NOMO-1 treated with dmso at 0.1 percent for 144 hours (cell line): ENCODE results near the gene TLE4.

Experiments used
- DNase-seq: peaks from one replicate; lab custom pipeline; 2025; ENCODE audit not compliant: unreplicated experiment; lab: John Stamatoyannopoulos, UW

Gene TLE4

GRCh38 chr9:79570448-79571308 lies 1.1 kb upstream of the TLE4 start:
- DNase-seq = no peak

- peak; percentile 69 for DNase-seq
Measured at GRCh38 chr9:79572032-79572607, 355 bp downstream of the TLE4 start.

DNA sequence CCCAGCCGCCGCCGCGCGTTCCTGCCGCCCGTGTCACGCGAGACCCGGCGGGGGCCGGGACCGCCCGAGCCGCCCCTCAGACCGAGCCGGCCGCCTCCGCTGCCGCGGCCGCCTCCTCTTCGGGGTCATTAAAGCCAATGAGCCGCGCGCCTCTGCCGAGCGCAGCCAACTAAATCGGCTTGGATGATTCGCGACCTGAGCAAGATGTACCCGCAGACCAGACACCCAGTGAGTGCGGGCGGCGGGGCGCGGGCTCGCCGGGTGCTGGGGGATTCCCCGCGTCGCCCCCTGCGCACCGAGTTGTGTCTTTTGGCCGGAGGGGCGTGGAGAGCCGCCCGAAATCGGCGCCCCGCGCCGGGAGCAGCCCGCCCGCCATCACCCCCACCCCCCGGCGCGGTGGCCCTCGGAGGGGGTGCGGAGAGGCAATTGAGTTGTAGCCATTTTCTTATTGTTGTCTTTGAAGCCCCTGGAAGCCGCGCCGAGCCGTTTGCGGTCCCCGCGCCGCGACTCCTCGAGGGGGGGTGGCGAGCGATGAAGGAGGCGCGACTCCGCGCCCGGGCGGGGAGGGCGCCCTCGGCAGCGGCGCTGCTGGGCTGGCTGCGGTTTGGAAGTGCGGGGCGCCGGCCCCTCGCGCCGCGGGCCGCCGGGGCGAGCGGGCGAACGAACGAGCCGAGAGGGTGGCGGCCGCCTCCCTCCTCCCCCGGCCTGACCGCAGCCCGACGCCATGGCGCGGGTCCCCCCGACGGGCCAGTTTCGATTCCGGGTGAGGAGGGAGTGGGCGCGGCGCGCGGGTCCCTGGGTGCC lies 1.0 kb downstream of the TLE4 start:
- peak; percentile 10 for DNase-seq

GRCh38 chr9:79573412-79573923 lies 1.7 kb downstream of the TLE4 start:
- no peak for DNase-seq

GRCh38 chr9:79574136-79574535 lies 2.4 kb downstream of the TLE4 start:
- DNase-seq = no peak

GRCh38 chr9:79574781-79575180 lies 3.0 kb downstream of the TLE4 start:
- no peak for DNase-seq

DNA sequence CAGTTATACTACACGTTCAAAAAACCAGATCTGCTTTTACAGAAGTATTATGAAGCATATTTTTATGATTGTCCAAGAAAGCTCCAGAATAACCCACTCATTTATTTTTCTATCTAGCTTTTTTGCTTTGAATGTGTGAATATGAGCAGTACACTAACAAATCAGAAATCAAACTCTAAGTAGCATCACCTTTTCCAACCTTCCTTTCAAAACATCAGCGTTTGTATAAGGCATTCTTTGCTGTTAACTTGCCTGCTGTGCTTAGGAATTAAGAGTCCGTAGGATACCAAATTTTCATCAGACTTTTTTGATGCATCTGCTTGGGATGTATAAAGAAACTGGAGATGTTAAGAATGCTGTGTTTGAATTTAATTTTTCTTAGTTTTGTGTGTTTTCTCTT lies 3.8 kb downstream of the TLE4 start:
- DNase-seq = no peak

- DNase-seq = no peak
Measured at GRCh38 chr9:79577969-79578723, 6.4 kb downstream of the TLE4 start.

DNA sequence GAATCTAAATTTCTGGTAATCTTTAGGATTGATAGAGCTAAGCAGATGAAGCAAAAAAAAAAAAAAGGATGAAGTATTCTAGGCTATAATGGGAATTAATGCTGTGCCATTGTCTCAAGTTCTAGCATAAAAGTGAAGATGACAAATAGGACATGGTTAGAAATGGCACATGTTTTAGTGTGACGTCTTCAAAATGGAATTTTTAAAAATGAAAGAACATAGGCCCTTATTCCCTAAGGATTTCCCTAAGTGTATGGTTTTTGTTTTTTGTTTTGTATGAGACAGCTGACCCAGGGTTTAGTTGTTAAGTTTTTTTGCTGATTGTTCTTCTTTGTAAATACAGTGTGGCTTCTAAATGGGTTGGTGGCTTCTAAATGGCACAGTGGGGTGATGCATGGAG lies 7.1 kb downstream of the TLE4 start:
- DNase-seq = no peak

GRCh38 chr9:79579624-79580023 lies 7.9 kb downstream of the TLE4 start:
- no peak for DNase-seq

GRCh38 chr9:79580055-79580454 lies 8.3 kb downstream of the TLE4 start:
- DNase-seq = no peak

- DNase-seq = no peak
Measured at GRCh38 chr9:79581388-79581787, 9.6 kb downstream of the TLE4 start.

GRCh38 chr9:79581794-79582193 lies 10.0 kb downstream of the TLE4 start:
- no peak for DNase-seq

DNA sequence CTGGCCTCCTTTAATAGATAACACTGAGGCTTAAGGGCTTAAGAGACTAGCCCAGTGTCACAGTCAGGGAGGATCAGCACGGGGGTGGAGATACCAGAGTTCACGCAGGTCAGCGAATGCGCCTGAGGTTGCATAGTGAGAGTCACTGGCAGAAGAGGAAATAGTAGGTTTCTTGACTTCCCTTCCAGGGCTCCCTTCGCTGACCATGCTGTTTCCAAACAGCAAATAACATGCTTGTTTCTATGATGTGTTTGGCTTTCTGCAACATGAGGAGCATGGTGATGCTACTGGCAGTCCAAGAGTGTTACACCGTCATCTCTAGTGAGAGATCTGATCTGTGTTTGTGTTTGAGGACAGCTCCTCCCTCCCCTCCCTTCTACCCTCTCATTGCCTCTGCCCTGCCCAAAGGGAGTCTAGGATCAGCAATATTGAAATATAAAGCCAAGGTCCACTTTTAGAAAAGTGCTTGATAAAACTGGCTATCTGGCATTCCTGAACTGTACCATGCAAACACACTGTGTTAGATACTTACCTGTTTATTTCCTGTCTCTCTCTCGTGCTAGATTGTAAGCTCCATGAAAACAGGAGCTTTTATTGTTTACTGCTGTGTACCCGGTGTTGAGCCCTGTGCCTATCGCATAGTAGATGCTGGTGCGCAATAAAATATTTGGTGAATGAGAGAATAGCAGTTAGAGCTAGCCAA lies 12.3 kb downstream of the TLE4 start:
- peak; percentile 44 for DNase-seq

GRCh38 chr9:79584655-79584982 lies 12.9 kb downstream of the TLE4 start:
- DNase-seq = no peak

GRCh38 chr9:79588488-79589223 lies 16.9 kb downstream of the TLE4 start:
- DNase-seq = no peak

- DNase-seq = no peak
Measured at GRCh38 chr9:79591458-79591857, 19.7 kb downstream of the TLE4 start.

GRCh38 chr9:79592726-79593493 lies 21.1 kb downstream of the TLE4 start:
- DNase-seq = no peak
